ENCODE measurements around the gene C7orf25. TPM values are rescaled to one million over a fixed set of nuclear protein-coding genes. Genes with fewer than 3 reads are reported as not detected.

The C7orf25 gene
- total RNA-seq, 2 donors from 2014 or later, result 1.7 to 3.9 TPM

Other genes starting within 250 kb of the C7orf25 start
- gene PSMA2, start 20.1 kb upstream of the C7orf25 start, total RNA-seq, result 100 to 1,000 TPM; 189 to 198 TPM
- gene MRPL32, start 20.3 kb upstream of the C7orf25 start, total RNA-seq, result 10 to 100 TPM; 57.2 to 68.4 TPM
- gene HECW1, start 200.6 kb upstream of the C7orf25 start, total RNA-seq, result not detected